Endothelial cell of umbilical vein (primary cell): ENCODE data around the gene CYTH1. TPM values are rescaled to one million over a fixed set of nuclear protein-coding genes. Genes with fewer than 3 reads are reported as not detected.

Experiments
- BruUV-seq: library from RNA; stranded (reverse); fragments of 400-500 nt; replicated peaks from 2 replicates; lab custom pipeline; 2021; lab: Mats Ljungman, UMichigan
- CTCF ChIA-PET: fragments of 300-600, 350-600 bp; sonication (Branson Sonifier 250); formaldehyde crosslinking; loops from one replicate; lab custom pipeline; 2021; ENCODE audit warnings: antibody characterized with exemption, inconsistent platforms; lab: Charles Lee
- POLR2A ChIA-PET: fragments of 300-600, 350-600 bp; sonication (Branson Sonifier 250); formaldehyde crosslinking; loops from one replicate; lab custom pipeline; 2021; ENCODE audit warnings: antibody characterized with exemption, inconsistent platforms; lab: Charles Lee
- DNase-seq: peaks from one replicate; pipeline ENCODE4 v3.0.0-alpha.2; 2011; ENCODE audit warnings: low read depth, low spot score
- FAIRE-seq: peaks from 2 replicates; lab custom pipeline; 2011; peaks lifted over from hg19 to GRCh38; lab: Jason Lieb, UNC
- H2AFZ ChIP-seq: 2 replicates; pipeline ENCODE4 v1.6.0; 2012; ENCODE audit warnings: low read depth, low read length, control low read depth, inconsistent platforms
- H3K27ac ChIP-seq: 2 replicates; pipeline ENCODE4 v1.5.1; 2011; ENCODE audit warnings: low read depth, mild to moderate bottlenecking, control low read depth, low read length, moderate library complexity; ENCODE audit not compliant: insufficient read depth
- H3K27me3 ChIP-seq, 2 experiments: 2 replicates each; pipeline versions ENCODE4 v1.6.0 to v1.6.1; 2011; ENCODE audit warnings: low read length in 2 of 2, mixed read lengths in 1 of 2; ENCODE audit not compliant: control insufficient read depth in 2 of 2, insufficient read depth in 2 of 2
- H3K36me3 ChIP-seq, 2 experiments: 2 replicates in 1 of 2; 3 replicates in 1 of 2; pipeline ENCODE4 v1.5.1; 2011; ENCODE audit warnings: low read length in 2 of 2, mild to moderate bottlenecking in 1 of 2, moderate library complexity in 1 of 2; ENCODE audit not compliant: control insufficient read depth in 2 of 2, insufficient read depth in 2 of 2; ENCODE audit errors: extremely low read depth in 1 of 2
- H3K4me1 ChIP-seq: 3 replicates; pipeline ENCODE4 v1.5.1; 2011; ENCODE audit warnings: mild to moderate bottlenecking, low read length; ENCODE audit not compliant: control insufficient read depth, insufficient read depth; ENCODE audit errors: extremely low read depth
- H3K4me2 ChIP-seq: 2 replicates; pipeline ENCODE4 v1.6.1; 2011; ENCODE audit warnings: low read length, control low read depth, mixed read lengths; ENCODE audit not compliant: insufficient read depth
- H3K4me3 ChIP-seq, 3 experiments: fragments of 200-600 bp in 1 of 3; sonication (generic), shearing (Covaris generic) in 1 of 3; replicated peaks in 1 of 3; 2 replicates each; pipeline ENCODE4 v1.5.1; 2011 to 2016; ENCODE audit warnings: control low read depth in 3 of 3, low read length in 3 of 3, mild to moderate bottlenecking in 2 of 3, inconsistent platforms in 1 of 3, low read depth in 1 of 3, moderate library complexity in 1 of 3; ENCODE audit not compliant: insufficient read depth in 1 of 3
- H3K79me2 ChIP-seq: 2 replicates; pipeline ENCODE4 v1.6.0; 2012; ENCODE audit warnings: low read length, inconsistent platforms; ENCODE audit not compliant: control insufficient read depth, insufficient read depth
- H3K9ac ChIP-seq: replicated peaks from 2 replicates; pipeline ENCODE3; 2011; ENCODE audit warnings: low read length, control low read depth; ENCODE audit not compliant: insufficient read depth; ENCODE audit errors: extremely low read depth
- H3K9me1 ChIP-seq: replicated peaks from 3 replicates; pipeline ENCODE4 v1.6.0; 2011; ENCODE audit warnings: mild to moderate bottlenecking, low read length; ENCODE audit not compliant: control insufficient read depth, insufficient read depth; ENCODE audit errors: extremely low read depth
- H3K9me3 ChIP-seq: replicated peaks from 2 replicates; pipeline ENCODE4 v1.5.1; 2012; ENCODE audit warnings: low read length, inconsistent platforms; ENCODE audit not compliant: control insufficient read depth, insufficient read depth
- H4K20me1 ChIP-seq: replicated peaks from 2 replicates; pipeline ENCODE3; 2011; ENCODE audit warnings: mild to moderate bottlenecking, low read length; ENCODE audit not compliant: control insufficient read depth, insufficient read depth; ENCODE audit errors: extremely low read depth
- EZH2 ChIP-seq: IDR thresholded peaks from 2 replicates; pipeline ENCODE4 v1.6.1; 2012; ENCODE audit warnings: borderline replicate concordance, low read depth, mild to moderate bottlenecking, moderate library complexity, low read length, inconsistent platforms; ENCODE audit not compliant: severe bottlenecking
- FOS ChIP-seq: IDR thresholded peaks from 2 replicates; pipeline ENCODE4 v1.6.1; 2011; ENCODE audit warnings: mild to moderate bottlenecking, low read length, moderate library complexity, borderline replicate concordance; ENCODE audit not compliant: insufficient read depth
- GATA2 ChIP-seq: IDR thresholded peaks from 2 replicates; pipeline ENCODE4 v1.7.0; 2011; ENCODE audit warnings: low read depth, mild to moderate bottlenecking, moderate library complexity, mixed read lengths, low read length; ENCODE audit not compliant: insufficient read length, insufficient read depth
- JUN ChIP-seq: IDR thresholded peaks from 2 replicates; pipeline ENCODE4 v1.6.1; 2011; ENCODE audit warnings: borderline replicate concordance, low read depth; ENCODE audit not compliant: insufficient read length, insufficient read depth
- MYC ChIP-seq: IDR thresholded peaks from one replicate; pipeline ENCODE4 v1.6.1; 2011; ENCODE audit warnings: mild to moderate bottlenecking, low read depth, low read length
- POLR2A ChIP-seq: IDR thresholded peaks from 2 replicates; pipeline ENCODE4 v1.6.1; 2012; ENCODE audit warnings: low read depth, mild to moderate bottlenecking, control low read depth, low read length
- POLR2AphosphoS5 ChIP-seq: IDR thresholded peaks from 2 replicates; pipeline ENCODE4 v1.6.1; 2012; ENCODE audit warnings: low read depth, mild to moderate bottlenecking, control low read depth, low read length, moderate library complexity; ENCODE audit not compliant: insufficient read depth
- dilution Hi-C: fragments of 300-500 bp; cut with MboI; formaldehyde crosslinking; loops from one replicate; pipeline ENCODE4 v1.15.0; 2019; ENCODE audit warnings: low sequenced_read_pairs; ENCODE audit not compliant: extremely low pct_ligation_motif_present
- intact Hi-C: fragments of 100-400 bp; cut with micrococcal nuclease; formaldehyde crosslinking; loops from one replicate; pipeline ENCODE4 v1.10.0; 2022
- polyA plus RNA-seq, 4 experiments: library from polyadenylated mRNA; depleted of rRNA in 3 of 4; stranded (reverse) in 3 of 4; unstranded in 1 of 4; fragments of >200 nt; gene quantifications; 2 replicates each; pipeline versions ENCODE4 v1.2.1 to v1.2.3, GENCODE V29; 2011 to 2012; ENCODE audit warnings: missing spikeins in 1 of 4
- total RNA-seq: library from RNA; stranded (reverse); gene quantifications from 2 replicates; pipeline ENCODE4 v1.2.3, GENCODE V29; 2021
- TF ChIP-seq, protein P1 (sequence below), 2 donors: IDR thresholded peaks; 1 replicate in 1 of 2; 2 replicates in 1 of 2; pipeline ENCODE4 v1.5.1; 2011; ENCODE audit warnings: low read length in 2 of 2, mild to moderate bottlenecking in 2 of 2, moderate library complexity in 2 of 2, control low read depth in 1 of 2, inconsistent platforms in 1 of 2, low read depth in 1 of 2; ENCODE audit not compliant: insufficient read depth in 1 of 2; ENCODE audit errors: extremely low read depth in 1 of 2
- TF ChIP-seq, protein P2 (sequence below): IDR thresholded peaks from 2 replicates; pipeline ENCODE4 v1.6.1; 2011; ENCODE audit not compliant: insufficient read depth, insufficient read length

Gene CYTH1
- total and polyA plus RNA-seq, 2 donors (not counting 3 experiments of a cell fraction or from before 2014, with no cell fraction given), result 35.9 to 49.9 TPM

DNA sequence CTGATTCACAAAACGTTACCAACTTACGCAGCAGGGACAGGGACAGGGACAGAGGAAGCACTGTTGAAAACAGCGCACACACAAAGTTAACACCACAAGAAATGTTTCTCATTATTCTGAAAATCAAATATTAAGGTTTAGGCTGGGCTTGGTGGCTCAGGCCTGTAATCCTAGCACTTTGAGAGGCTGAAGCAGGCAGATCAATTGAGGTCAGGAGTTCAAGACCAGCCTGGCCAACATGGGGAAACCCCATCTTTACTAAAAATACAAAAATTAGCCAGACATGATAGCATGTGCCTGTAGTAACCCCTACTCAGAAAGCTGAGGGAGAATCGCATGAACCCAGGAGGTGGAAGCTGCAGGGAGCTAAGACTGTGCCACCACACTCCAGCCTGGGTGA, 4.2 kb downstream of the CYTH1 start:
- peaks cover 4% of the 10 kb centered on the region for H3K4me1 ChIP-seq
- dilution Hi-C loops, result no loop called here
- H2AFZ ChIP-seq, result no peak overlapping the region
- H3K27me3 ChIP-seq, result no peaks in the 10 kb centered on the region
- FAIRE-seq (no peak), DNase-seq (no peak)
- H3K27ac ChIP-seq, result no peak overlapping the region
- POLR2A ChIA-PET, result no interaction called here
- H3K9me1 ChIP-seq, result no peaks in the 10 kb centered on the region
- CTCF ChIA-PET, result interaction anchor here (0.7 kb wide), 1 partner anchor 9 kb away, joined by 3 read pairs; no protein-coding TSS in a partner anchor
- H3K36me3 ChIP-seq, result no peaks in the 10 kb centered on the region
- no peak overlapping the region for H3K4me2 ChIP-seq
- H4K20me1 ChIP-seq, result no peaks in the 10 kb centered on the region
- TF ChIP-seq, protein P1, sequence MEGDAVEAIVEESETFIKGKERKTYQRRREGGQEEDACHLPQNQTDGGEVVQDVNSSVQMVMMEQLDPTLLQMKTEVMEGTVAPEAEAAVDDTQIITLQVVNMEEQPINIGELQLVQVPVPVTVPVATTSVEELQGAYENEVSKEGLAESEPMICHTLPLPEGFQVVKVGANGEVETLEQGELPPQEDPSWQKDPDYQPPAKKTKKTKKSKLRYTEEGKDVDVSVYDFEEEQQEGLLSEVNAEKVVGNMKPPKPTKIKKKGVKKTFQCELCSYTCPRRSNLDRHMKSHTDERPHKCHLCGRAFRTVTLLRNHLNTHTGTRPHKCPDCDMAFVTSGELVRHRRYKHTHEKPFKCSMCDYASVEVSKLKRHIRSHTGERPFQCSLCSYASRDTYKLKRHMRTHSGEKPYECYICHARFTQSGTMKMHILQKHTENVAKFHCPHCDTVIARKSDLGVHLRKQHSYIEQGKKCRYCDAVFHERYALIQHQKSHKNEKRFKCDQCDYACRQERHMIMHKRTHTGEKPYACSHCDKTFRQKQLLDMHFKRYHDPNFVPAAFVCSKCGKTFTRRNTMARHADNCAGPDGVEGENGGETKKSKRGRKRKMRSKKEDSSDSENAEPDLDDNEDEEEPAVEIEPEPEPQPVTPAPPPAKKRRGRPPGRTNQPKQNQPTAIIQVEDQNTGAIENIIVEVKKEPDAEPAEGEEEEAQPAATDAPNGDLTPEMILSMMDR (IDR thresholded peaks at IDR 0.05; ENCODE audit: extremely low read depth in 1 of 2, insufficient read depth in 1 of 2, low read depth in 1 of 2, low read length in 2 of 2), result no peak
- TF ChIP-seq JUN (no peak), POLR2AphosphoS5 (no peak), FOS (no peak), GATA2 (no peak), POLR2A (no peak), MYC (no peak), EZH2 (no peak)
- TF ChIP-seq, protein P2, sequence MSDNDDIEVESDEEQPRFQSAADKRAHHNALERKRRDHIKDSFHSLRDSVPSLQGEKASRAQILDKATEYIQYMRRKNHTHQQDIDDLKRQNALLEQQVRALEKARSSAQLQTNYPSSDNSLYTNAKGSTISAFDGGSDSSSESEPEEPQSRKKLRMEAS, result no peak
- intact Hi-C loops, result no loop called here
- H3K9me3 ChIP-seq, result no peaks in the 10 kb centered on the region
- H3K9ac ChIP-seq, result no peak overlapping the region
- no peak overlapping the region for H3K4me3 ChIP-seq
- no TSS peak for BruUV-seq
- H3K79me2 ChIP-seq, result peaks cover 24% of the 10 kb centered on the region
